Immature natural killer cell (primary cell): ENCODE results near the gene RIC8B. TPM values are rescaled to one million over a fixed set of nuclear protein-coding genes. Genes with fewer than 3 reads are reported as not detected.
"Not testable (repeated sequence)": the region's sequence is repeated elsewhere in the genome, so short reads cannot be mapped to it uniquely, and the experiment has no call there.

ENCODE experiments used
- DNase-seq, 3 donors: peaks; one replicate each; pipeline ENCODE4 v3.0.0; 2022; ENCODE audit warnings: mixed read lengths in 1 of 3
- H3K27ac Mint-ChIP-seq, 6 donors: one replicate each; pipeline ENCODE4 v1.8.0; 2020; ENCODE audit warnings: mixed read lengths in 6 of 6, mild to moderate bottlenecking in 5 of 6, inconsistent platforms in 4 of 6, moderate library complexity in 3 of 6
- H3K27me3 Mint-ChIP-seq, 3 donors: one replicate each; pipeline ENCODE4 v1.8.0; 2020 to 2021; ENCODE audit warnings: low read depth in 3 of 3, mild to moderate bottlenecking in 3 of 3, mixed read lengths in 3 of 3, moderate library complexity in 3 of 3, inconsistent platforms in 1 of 3
- H3K36me3 Mint-ChIP-seq, 3 donors: one replicate each; pipeline ENCODE4 v1.8.0; 2020; ENCODE audit warnings: mixed read lengths in 3 of 3, inconsistent platforms in 2 of 3, mild to moderate bottlenecking in 2 of 3
- H3K4me1 Mint-ChIP-seq, 2 donors: one replicate each; pipeline ENCODE4 v1.8.0; 2020; ENCODE audit warnings: inconsistent platforms in 2 of 2, mild to moderate bottlenecking in 2 of 2, mixed read lengths in 2 of 2, moderate library complexity in 1 of 2
- H3K4me3 Mint-ChIP-seq, 5 donors: one replicate each; pipeline ENCODE4 v1.8.0; 2020; ENCODE audit warnings: mild to moderate bottlenecking in 5 of 5, mixed read lengths in 5 of 5, inconsistent platforms in 3 of 5, moderate library complexity in 3 of 5
- H3K9me3 Mint-ChIP-seq, 6 donors: one replicate each; pipeline ENCODE4 v1.8.0; 2020; ENCODE audit warnings: mild to moderate bottlenecking in 6 of 6, mixed read lengths in 6 of 6, inconsistent platforms in 4 of 6, moderate library complexity in 3 of 6
- polyA plus RNA-seq, 3 donors: library from polyadenylated mRNA; unstranded; fragments of 300-500 nt; fragmentation: Illumina TruSeq; gene quantifications; one replicate each; pipeline ENCODE4 v1.2.3, GENCODE V29; 2021

Gene RIC8B, protein sequence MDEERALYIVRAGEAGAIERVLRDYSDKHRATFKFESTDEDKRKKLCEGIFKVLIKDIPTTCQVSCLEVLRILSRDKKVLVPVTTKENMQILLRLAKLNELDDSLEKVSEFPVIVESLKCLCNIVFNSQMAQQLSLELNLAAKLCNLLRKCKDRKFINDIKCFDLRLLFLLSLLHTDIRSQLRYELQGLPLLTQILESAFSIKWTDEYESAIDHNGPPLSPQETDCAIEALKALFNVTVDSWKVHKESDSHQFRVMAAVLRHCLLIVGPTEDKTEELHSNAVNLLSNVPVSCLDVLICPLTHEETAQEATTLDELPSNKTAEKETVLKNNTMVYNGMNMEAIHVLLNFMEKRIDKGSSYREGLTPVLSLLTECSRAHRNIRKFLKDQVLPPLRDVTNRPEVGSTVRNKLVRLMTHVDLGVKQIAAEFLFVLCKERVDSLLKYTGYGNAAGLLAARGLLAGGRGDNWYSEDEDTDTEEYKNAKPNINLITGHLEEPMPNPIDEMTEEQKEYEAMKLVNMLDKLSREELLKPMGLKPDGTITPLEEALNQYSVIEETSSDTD
- polyA plus RNA-seq, result 1 to 10 TPM; 1.8 to 5.0 (median 4.4) TPM

DNA sequence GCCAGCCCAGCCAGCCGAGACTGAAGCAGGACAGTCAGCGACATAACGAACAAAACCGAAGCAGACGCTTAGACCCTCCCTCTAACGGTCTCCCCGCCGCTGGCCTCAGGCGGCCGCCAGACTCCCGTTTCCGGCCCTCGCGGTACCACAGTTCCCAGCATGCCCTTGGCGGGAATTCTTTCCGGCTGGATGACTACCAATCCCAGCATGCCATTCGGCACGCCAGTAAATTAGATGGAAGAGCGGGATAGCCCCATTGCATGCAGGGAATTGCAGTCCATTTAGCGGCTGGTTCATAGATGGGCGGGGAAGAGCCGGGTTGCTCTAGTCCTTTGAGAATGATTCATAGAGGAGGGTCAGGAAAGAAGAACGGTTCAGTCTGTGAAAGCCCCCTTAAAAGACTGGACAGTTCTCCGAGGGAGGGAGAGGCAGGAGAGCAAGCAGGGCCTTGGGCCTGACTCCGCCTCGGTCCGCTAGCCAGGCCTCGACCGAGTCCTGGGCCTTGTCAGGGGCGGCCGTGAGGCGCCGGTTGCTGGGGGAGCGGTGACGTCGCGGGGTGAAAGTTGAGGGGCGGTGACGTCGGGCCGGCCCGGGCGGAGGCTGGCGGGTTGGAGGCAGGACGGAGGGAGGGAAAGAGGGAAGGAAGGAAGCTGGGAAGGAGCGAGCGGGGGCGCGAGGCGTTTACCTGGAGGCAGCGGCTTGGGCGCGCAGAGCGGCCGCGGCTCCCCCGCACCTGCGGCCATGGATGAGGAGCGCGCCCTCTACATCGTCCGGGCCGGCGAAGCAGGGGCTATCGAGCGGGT lies at the start of gene RIC8B:
Gene RIC8B, plus strand, starts transcription at position 678 of the 803 bp plus-strand sequence. Its CDS starts 64 bp downstream, at position 742.
- H3K4me3 Mint-ChIP-seq, result peak within 1 kb of the TSS; percentile 92 to 98 (median 97)

DNA sequence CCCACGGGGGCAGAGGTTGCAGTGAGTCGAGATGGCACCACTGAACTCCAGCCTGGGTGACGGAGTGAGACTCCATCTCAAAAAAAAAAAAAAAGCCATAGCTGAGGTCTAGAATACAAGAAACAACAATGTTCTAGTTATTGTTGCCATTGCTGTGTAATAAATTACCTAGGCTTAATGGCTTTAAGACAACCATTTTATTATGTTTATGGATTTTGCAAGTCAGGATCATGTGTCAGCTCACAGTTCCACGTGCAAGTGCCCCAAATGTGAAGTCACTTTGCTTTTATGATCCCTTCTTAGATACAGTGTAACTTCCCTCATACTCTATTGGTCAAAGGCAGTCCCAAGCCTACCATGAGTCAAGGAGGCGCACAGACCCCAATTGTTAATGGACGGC lies 49.5 kb upstream of the RIC8B start:
- H3K9me3 Mint-ChIP-seq, result no peaks in the 10 kb centered on the region
- no peaks in the 10 kb centered on the region for H3K4me1 Mint-ChIP-seq
- no peak for DNase-seq
- H3K36me3 Mint-ChIP-seq, result no peaks in the 10 kb centered on the region
- H3K27me3 Mint-ChIP-seq, result peaks cover 3 to 5% (median 3%) of the 10 kb centered on the region in 3 donors
- H3K4me3 Mint-ChIP-seq, result no peak overlapping the region
- no peak overlapping the region for H3K27ac Mint-ChIP-seq

More for the DNA sequence above, at the start of gene RIC8B:
- Mint-ChIP-seq H3K9me3 (no peaks in the 10 kb centered on the region), H3K4me1 (peaks cover 27 to 49% of the 10 kb centered on the region in 2 donors), H3K27ac (peak within 1 kb of the TSS; percentile 93 to 99 (median 96)), H3K27me3 (peaks cover 2 to 7% (median 2%) of the 10 kb centered on the region in 3 donors), H3K36me3 (no peaks in the 10 kb centered on the region)
- DNase-seq, result peak; percentile 74 to 78 (median 78)

DNA sequence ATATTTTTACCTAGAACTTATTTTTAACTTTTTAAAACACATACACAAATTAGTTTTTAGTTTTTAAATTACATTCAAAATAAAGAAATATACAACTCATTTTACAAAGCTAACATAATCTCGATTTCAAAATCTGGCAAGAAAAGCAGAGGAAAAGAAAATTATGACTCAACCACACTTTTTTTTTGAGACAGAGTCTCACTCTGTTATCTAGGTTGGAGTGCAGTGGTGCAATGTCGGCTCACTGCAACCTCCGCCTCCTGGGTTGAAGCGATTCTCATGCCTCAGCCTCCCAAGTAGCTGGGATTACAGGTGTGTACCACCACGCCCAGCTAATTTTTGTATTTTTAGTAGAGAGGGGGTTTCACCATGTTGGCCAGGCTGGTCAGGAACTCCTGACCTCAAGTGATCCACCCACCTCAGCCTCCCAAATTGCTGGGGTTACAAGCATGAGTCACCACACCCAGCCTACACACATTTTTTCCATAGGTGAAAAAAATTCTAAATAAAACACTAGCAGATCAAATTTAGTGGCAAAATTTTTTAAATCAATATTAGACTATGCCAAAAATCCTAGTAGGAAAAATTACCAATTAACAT lies 47.8 kb upstream of the RIC8B start:
- H3K4me1 Mint-ChIP-seq, H3K4me3 Mint-ChIP-seq, H3K9me3 Mint-ChIP-seq, H3K36me3 Mint-ChIP-seq, H3K27ac Mint-ChIP-seq, H3K27me3 Mint-ChIP-seq, DNase-seq: not testable (repeated sequence)

DNA sequence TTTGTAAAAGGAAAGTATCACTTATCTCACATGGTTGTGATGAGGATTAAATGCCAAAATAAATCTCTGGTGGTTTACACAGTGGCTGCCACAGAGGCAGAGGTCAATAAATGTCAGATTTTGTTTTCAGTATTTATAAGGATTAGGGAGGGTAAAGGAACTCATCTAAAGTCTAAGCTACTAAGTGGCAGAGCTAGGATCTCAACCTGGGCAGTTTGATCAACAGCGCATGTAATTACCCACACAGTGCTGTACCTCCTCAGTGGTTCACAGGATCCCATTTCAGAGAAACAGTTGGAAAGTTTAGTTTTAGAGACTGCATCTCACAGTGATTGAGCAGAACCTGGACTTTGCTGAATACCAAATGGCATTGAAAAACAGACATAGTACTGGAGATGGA lies 44.9 kb upstream of the RIC8B start:
- DNase-seq, result no peak
- H3K27ac Mint-ChIP-seq, result no peak overlapping the region
- H3K27me3 Mint-ChIP-seq, result peaks cover 0 to 3% (median 3%) of the 10 kb centered on the region in 3 donors
- no peaks in the 10 kb centered on the region for H3K4me1 Mint-ChIP-seq
- no peak overlapping the region for H3K4me3 Mint-ChIP-seq
- no peaks in the 10 kb centered on the region for H3K9me3 Mint-ChIP-seq
- no peaks in the 10 kb centered on the region for H3K36me3 Mint-ChIP-seq

DNA sequence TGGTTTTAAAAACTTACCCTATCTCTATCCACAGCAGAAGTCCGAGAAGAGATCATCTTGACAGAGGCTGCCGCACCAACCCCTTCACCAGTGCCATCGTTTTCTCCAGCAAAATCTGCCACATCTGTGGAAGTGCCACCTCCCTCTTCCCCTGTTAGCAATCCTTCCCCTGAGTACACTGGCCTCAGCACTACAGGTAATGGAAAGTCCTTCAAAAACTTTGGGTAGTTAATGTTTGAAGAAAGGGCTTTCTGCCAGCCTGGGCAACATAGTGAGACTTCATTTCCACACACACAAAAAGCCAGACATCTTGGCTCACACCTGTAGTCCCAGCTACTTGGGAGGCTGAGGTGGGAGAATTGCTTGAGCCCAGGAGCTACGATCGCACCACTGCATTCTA lies 41.6 kb upstream of the RIC8B start:
- no peaks in the 10 kb centered on the region for H3K9me3 Mint-ChIP-seq
- H3K4me1 Mint-ChIP-seq, result no peaks in the 10 kb centered on the region
- H3K27me3 Mint-ChIP-seq, result peaks cover 0 to 5% (median 5%) of the 10 kb centered on the region in 3 donors
- DNase-seq, result no peak
- no peaks in the 10 kb centered on the region for H3K36me3 Mint-ChIP-seq
- no peak overlapping the region for H3K4me3 Mint-ChIP-seq
- no peak overlapping the region for H3K27ac Mint-ChIP-seq

DNA sequence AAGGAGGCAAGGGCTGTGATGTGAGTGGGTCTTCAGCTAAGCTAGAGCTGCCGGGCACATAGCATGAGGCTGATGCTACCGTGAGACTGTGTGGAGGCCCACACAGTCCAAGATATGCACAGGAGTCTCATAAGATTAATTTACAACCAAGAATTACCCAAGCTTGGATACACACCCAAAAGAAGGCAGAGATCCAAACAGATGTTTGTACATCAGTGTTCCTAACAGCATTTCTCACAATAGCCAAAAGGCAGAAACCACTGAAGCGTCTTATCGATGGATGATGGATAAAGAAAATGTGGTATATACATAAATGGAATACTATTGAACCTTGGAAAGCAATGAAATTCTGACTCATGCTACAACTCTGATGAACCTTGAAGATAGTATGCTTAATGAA lies 40.8 kb upstream of the RIC8B start:
- H3K4me1 Mint-ChIP-seq, result no peaks in the 10 kb centered on the region
- H3K9me3 Mint-ChIP-seq, result no peaks in the 10 kb centered on the region
- no peak overlapping the region for H3K27ac Mint-ChIP-seq
- H3K36me3 Mint-ChIP-seq, result no peaks in the 10 kb centered on the region
- no peak for DNase-seq
- H3K27me3 Mint-ChIP-seq, result peaks cover 0 to 5% (median 5%) of the 10 kb centered on the region in 3 donors
- H3K4me3 Mint-ChIP-seq, result no peak overlapping the region

DNA sequence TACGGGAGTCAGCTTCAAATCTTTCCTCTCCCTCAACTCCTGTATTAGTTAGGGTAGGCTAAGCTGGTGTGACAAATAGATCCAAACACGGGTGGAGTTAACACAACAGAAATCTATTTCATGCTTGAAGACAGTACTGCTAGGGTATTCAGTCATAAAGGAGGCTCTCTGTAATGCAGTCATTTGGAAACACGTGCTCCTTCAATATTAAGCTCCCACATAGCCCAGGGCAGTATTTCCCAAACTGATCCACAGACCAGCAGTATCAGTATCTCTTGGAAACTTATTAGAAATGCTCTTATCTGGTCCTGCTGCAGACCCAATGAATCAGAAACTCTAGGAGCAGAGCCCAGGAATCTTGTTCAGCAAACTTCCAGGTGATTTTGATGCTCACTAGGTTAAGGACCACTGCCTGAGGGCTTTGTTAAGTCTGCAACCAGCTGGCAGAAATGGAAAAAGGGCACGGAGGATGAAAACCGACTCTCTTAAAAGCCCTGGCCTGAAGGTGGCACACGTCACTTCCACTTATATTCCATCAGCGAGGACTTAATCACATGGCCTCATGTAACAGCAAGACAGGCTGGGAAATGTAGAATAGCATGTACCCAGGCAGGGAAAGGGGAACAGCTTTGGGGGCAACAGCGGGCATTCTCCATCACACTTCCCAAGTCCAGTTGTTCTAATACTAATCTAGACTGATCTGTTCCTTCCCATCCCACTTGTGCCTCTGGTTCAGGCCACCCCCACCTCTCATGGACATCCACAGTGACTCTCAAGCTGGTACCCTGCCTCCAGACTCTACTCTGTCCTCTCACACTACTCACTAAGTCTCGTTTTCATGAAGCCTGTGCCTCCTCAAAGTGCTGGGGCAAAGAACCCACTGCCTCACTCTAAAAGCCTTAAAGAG lies 38.2 kb upstream of the RIC8B start:
- no peaks in the 10 kb centered on the region for H3K36me3 Mint-ChIP-seq
- H3K4me3 Mint-ChIP-seq, result no peak overlapping the region
- peaks cover 2 to 7% (median 2%) of the 10 kb centered on the region in 3 donors for H3K27me3 Mint-ChIP-seq
- no peak for DNase-seq
- no peaks in the 10 kb centered on the region for H3K9me3 Mint-ChIP-seq
- H3K4me1 Mint-ChIP-seq, result no peaks in the 10 kb centered on the region
- H3K27ac Mint-ChIP-seq, result no peak overlapping the region

DNA sequence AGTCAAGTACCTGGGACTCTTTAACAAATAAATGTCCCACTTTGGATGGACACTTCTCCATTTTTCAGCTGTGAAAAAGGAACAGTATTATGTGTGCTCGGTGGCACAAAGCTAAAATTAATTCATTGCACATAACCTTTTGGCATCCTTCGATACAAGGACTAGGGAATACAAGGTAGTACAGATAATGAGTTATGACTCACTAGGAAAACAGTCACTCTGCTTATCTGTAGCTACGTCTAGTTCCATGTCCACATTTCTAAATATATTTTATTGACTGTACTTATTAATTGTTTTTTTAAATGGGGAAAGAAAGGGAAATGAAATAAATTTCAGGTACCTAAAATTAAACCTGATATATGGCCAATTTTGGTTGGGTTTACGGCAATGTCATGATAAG lies 35.2 kb upstream of the RIC8B start:
- Mint-ChIP-seq H3K27ac (no peak overlapping the region), H3K27me3 (peaks cover 2 to 6% (median 4%) of the 10 kb centered on the region in 3 donors), H3K9me3 (no peaks in the 10 kb centered on the region), H3K36me3 (no peaks in the 10 kb centered on the region), H3K4me3 (no peak overlapping the region), H3K4me1 (no peaks in the 10 kb centered on the region)
- DNase-seq, result no peak

DNA sequence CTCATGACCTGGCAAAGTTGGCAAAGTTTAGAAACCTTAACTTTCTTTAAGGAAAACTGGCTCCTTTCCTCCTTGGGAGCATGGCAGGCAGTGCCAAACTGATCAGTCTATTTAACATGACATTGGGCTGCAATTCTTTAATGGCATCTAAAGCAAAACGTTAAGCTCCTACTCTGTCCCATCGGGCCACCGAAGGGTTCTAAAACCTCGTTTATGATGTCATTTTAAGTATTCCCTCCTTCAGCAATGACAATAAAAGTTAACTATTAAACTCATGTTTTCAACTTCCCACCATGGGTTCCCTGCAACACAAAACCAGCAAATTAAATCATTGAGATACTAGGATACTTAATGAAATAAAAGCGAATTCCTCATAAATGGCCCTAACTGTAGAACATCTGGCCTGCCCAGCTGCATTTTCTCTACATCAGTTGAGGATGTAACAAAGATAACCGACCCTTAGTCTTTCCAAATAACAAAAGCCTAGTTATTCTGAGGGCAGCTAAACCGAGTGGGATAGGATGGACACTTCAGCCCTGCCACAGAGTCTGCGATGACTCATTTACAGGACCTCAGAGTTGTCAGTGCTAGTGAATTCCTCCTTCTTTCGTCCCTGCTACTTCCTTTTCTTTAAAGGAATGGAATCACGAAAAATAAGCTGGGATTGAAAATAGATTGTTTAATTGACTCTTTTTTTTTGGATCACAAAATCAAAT lies 34.5 kb upstream of the RIC8B start:
- DNase-seq, result no peak
- H3K4me3 Mint-ChIP-seq, result no peak overlapping the region
- no peak overlapping the region for H3K27ac Mint-ChIP-seq
- no peaks in the 10 kb centered on the region for H3K36me3 Mint-ChIP-seq
- H3K4me1 Mint-ChIP-seq, result no peaks in the 10 kb centered on the region
- H3K9me3 Mint-ChIP-seq, result no peaks in the 10 kb centered on the region
- peaks cover 2 to 6% (median 4%) of the 10 kb centered on the region in 3 donors for H3K27me3 Mint-ChIP-seq

DNA sequence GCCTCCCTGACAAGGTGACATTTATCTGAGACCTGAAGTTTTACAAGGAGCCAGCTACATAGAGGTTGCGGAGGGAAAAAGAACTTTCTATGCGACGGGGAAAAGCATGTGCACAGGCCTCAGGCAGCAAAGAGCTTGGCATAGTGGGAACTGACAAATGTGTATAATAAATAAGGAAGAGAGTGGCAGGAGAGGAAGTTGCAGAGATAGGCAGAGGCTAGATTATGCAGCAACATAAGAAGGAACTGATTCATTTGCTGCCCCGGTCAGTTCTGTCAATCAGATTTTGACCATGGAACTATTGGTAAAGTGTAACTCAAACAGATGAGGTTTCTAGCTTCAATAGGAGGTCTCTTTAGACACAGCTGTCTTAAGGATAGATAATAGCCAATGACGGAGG lies 33.7 kb upstream of the RIC8B start:
- Mint-ChIP-seq H3K4me3 (no peak overlapping the region), H3K4me1 (no peaks in the 10 kb centered on the region), H3K27me3 (peaks cover 2 to 6% (median 4%) of the 10 kb centered on the region in 3 donors), H3K9me3 (no peaks in the 10 kb centered on the region), H3K36me3 (no peaks in the 10 kb centered on the region), H3K27ac (no peak overlapping the region)
- DNase-seq, result no peak

DNA sequence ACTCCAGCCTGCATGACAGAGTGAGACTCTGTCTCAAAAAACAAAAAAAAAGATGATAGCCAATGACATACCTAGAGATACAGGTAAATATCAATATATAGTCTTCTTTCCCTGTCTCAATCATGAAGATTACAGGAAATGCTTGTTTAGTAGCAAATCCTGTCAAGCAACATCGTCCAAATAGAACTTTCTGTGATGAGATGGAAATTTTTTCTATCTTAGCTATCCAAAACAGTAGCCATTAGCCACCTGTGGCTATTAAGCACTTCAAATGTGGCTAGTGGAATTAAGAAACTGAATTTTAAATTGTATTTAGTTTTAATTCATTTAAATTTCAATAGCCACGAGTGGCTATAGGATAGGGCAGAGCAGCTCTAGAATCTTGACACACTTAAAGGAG lies 33.2 kb upstream of the RIC8B start:
- no peaks in the 10 kb centered on the region for H3K4me1 Mint-ChIP-seq
- H3K27me3 Mint-ChIP-seq, result peaks cover 2 to 6% (median 4%) of the 10 kb centered on the region in 3 donors
- no peak for DNase-seq
- no peaks in the 10 kb centered on the region for H3K36me3 Mint-ChIP-seq
- H3K4me3 Mint-ChIP-seq, result no peak overlapping the region
- no peaks in the 10 kb centered on the region for H3K9me3 Mint-ChIP-seq
- no peak overlapping the region for H3K27ac Mint-ChIP-seq

DNA sequence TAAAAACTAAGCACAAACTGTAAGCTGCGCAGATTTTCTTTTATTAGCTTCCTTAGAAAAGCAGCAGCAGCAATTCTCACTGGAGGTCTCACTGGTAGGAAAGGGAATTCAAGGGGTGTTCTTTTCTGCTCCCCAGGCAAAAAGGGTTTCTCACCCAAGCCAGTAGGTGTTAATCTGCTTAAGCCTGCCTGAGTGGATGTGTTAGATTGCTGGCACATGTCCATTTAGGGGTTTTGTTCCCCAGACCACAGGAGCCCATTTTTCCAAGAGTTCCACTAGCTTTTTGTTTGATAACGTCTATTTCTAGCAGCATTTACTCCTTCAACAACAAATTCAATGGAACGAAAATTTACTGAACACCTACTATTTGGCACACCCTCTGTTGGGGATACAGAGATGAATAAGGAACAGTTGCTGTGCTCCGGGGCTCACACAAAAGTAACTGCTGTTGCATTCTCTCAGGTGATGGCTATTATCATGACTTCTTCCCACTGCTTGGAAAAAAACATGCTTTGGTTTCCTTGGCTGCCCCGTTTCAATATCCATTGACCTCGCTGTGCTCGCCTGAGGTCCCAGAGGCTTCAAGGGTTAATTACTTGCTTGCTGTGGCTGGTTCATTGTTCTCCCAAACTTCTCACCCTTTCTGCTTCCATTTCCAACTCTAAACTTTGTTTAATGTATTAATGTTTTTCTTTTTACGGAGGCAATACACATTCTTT lies 31.1 kb upstream of the RIC8B start:
- Mint-ChIP-seq H3K27me3 (peaks cover 2 to 3% (median 2%) of the 10 kb centered on the region in 3 donors), H3K4me1 (peaks cover 18 to 19% of the 10 kb centered on the region in 2 donors), H3K36me3 (no peaks in the 10 kb centered on the region), H3K9me3 (no peaks in the 10 kb centered on the region), H3K27ac (no peak overlapping the region), H3K4me3 (no peak overlapping the region)
- DNase-seq, result no peak
